GM12892 (cell line): ENCODE measurements around the gene CDK19.
"Not testable (repeated sequence)": the region's sequence is repeated elsewhere in the genome, so short reads cannot be mapped to it uniquely, and the experiment has no call there.

Experiments used
- POLR2A ChIP-seq: IDR thresholded peaks from 2 replicates; pipeline ENCODE4 v1.6.1; 2011; ENCODE audit warnings: low read depth, low read length, control low read depth
- POLR2AphosphoS5 ChIP-seq: IDR thresholded peaks from 2 replicates; pipeline ENCODE4 v1.6.1; 2011; ENCODE audit warnings: low read depth, low read length, control low read depth
- TAF1 ChIP-seq: IDR thresholded peaks from 2 replicates; pipeline ENCODE4 v1.6.1; 2011; ENCODE audit warnings: low read depth, mild to moderate bottlenecking, control low read depth, low read length, borderline replicate concordance

DNA sequence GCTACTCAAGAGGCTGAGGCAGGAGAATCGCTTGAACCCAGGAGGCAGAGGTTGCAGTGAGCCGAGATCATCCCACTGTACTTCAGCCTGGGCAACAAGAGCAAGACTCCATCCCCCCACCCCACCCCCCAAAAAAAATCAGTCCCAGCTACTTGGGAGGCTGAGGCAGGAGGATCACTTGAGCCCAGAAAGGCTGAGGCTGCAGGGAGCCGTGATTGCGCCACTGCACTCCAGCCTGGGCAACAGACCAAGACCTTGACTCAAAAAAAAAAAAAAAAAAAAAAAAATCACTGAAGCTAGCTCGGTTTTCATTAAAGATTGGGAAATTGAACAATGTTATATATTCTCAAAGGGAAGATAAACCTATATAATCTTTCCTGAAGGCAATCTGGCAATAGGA is 20.5 kb upstream of the CDK19 start:
- TF ChIP-seq POLR2A, POLR2AphosphoS5, TAF1: not testable (repeated sequence)
